Measurements from ENCODE around the gene SDCCAG8. TPM values are rescaled to one million over a fixed set of nuclear protein-coding genes. Genes with fewer than 3 reads are reported as not detected.

Gene SDCCAG8
- total RNA-seq, 1 experiment from 2014 or later = 194 TPM

- no peaks in the 10 kb centered on the region for H3F3A ChIP-seq (ENCODE audit: low read length, unreplicated experiment)
- no peak for DNase-seq
- H3K4me3 ChIP-seq (ENCODE audit: low read length) = no peak overlapping the region
- no peak overlapping the region for H3K9ac ChIP-seq (ENCODE audit: low read length)
- POLR2A ChIA-PET (ENCODE audit: unreplicated experiment) = no interaction called here
- intact Hi-C loops (cut with micrococcal nuclease) = no loop called here
- no TSS peak for BruUV-seq (replicated peaks)
- no peak overlapping the region for H3K27ac ChIP-seq (ENCODE audit: low read length)
- H3K4me2 ChIP-seq (ENCODE audit: low read length) = no peak overlapping the region
- CTCF ChIA-PET = no interaction called here
- no peaks in the 10 kb centered on the region for H3K27me3 ChIP-seq (ENCODE audit: low read length)
- TF ChIP-seq EZH2phosphoT487 (IDR thresholded peaks at IDR 0.05; ENCODE audit: borderline replicate concordance, low read length) (no peak), CTCF (conservative IDR thresholded peaks at IDR 0.05; ENCODE audit: low read depth, low read length) (no peak)
- no peaks in the 10 kb centered on the region for H3K79me2 ChIP-seq (ENCODE audit: low read length)
- H3K9me3 ChIP-seq (ENCODE audit: low read length) = peaks cover 8% of the 10 kb centered on the region; the same call in 1 of the 2 replicates
- no peaks in the 10 kb centered on the region for H3K9me2 ChIP-seq (replicated peaks; ENCODE audit: low read length)
- H3K4me1 ChIP-seq (ENCODE audit: insufficient read depth, low read length) = no peaks in the 10 kb centered on the region
- ATAC-seq = no peak
- no peak overlapping the region for H2AFZ ChIP-seq (ENCODE audit: low read length)
- H4K20me1 ChIP-seq (ENCODE audit: low read length) = no peaks in the 10 kb centered on the region
- peaks cover 21% of the 10 kb centered on the region for H3K36me3 ChIP-seq (ENCODE audit: low read depth, low read length)
These were observed 43.2 kb downstream of the SDCCAG8 start for GRCh38 chr1:243299069-243299468.

GRCh38 chr1:243301059-243301458, 45.2 kb downstream of the SDCCAG8 start:
- Histone ChIP-seq H3K4me2 (ENCODE audit: low read length) (no peak overlapping the region), H3F3A (ENCODE audit: low read length, unreplicated experiment) (no peaks in the 10 kb centered on the region), H3K4me3 (ENCODE audit: low read length) (no peak overlapping the region), H3K9me3 (ENCODE audit: low read length) (peaks cover 8% of the 10 kb centered on the region; the same call in 1 of the 2 replicates), H3K79me2 (ENCODE audit: low read length) (no peaks in the 10 kb centered on the region), H3K27me3 (ENCODE audit: low read length) (no peaks in the 10 kb centered on the region), H3K4me1 (ENCODE audit: insufficient read depth, low read length) (no peaks in the 10 kb centered on the region), H3K27ac (ENCODE audit: low read length) (no peak overlapping the region), H3K9ac (ENCODE audit: low read length) (no peak overlapping the region), H2AFZ (ENCODE audit: low read length) (no peak overlapping the region), H4K20me1 (ENCODE audit: low read length) (no peaks in the 10 kb centered on the region), H3K9me2 (replicated peaks; ENCODE audit: low read length) (no peaks in the 10 kb centered on the region), H3K36me3 (ENCODE audit: low read depth, low read length) (peaks cover 15% of the 10 kb centered on the region)
- intact Hi-C loops (cut with micrococcal nuclease) = no loop called here
- ChIA-PET CTCF (no interaction called here), POLR2A (ENCODE audit: unreplicated experiment) (no interaction called here)
- no TSS peak for BruUV-seq (replicated peaks)
- no peak for ATAC-seq
- TF ChIP-seq CTCF (conservative IDR thresholded peaks at IDR 0.05; ENCODE audit: low read depth, low read length) (no peak), EZH2phosphoT487 (IDR thresholded peaks at IDR 0.05; ENCODE audit: borderline replicate concordance, low read length) (no peak), EZH2 (IDR thresholded peaks at IDR 0.05; ENCODE audit: low read length, unreplicated experiment) (no peak)
- no peak for DNase-seq

- H3K9me3 ChIP-seq (ENCODE audit: low read length) = no peaks in the 10 kb centered on the region
- H4K20me1 ChIP-seq (ENCODE audit: low read length) = no peaks in the 10 kb centered on the region
- H3K27me3 ChIP-seq (ENCODE audit: low read length) = no peaks in the 10 kb centered on the region
- POLR2A ChIA-PET (ENCODE audit: unreplicated experiment) = no interaction called here
- CTCF ChIA-PET = no interaction called here
- H3K27ac ChIP-seq (ENCODE audit: low read length) = no peak overlapping the region
- no peak for DNase-seq
- H3F3A ChIP-seq (ENCODE audit: low read length, unreplicated experiment) = no peaks in the 10 kb centered on the region
- no peak overlapping the region for H2AFZ ChIP-seq (ENCODE audit: low read length)
- H3K9ac ChIP-seq (ENCODE audit: low read length) = no peak overlapping the region
- H3K79me2 ChIP-seq (ENCODE audit: low read length) = no peaks in the 10 kb centered on the region
- no peaks in the 10 kb centered on the region for H3K4me1 ChIP-seq (ENCODE audit: insufficient read depth, low read length)
- H3K36me3 ChIP-seq (ENCODE audit: low read depth, low read length) = peaks cover 5% of the 10 kb centered on the region
- H3K4me2 ChIP-seq (ENCODE audit: low read length) = no peak overlapping the region
- intact Hi-C loops (cut with micrococcal nuclease) = no loop called here
- no peak overlapping the region for H3K4me3 ChIP-seq (ENCODE audit: low read length)
- ATAC-seq = no peak
- no TSS peak for BruUV-seq (replicated peaks)
- no peak for TF ChIP-seq CTCF (conservative IDR thresholded peaks at IDR 0.05; ENCODE audit: low read depth, low read length)
- TF ChIP-seq EZH2phosphoT487 (IDR thresholded peaks at IDR 0.05; ENCODE audit: borderline replicate concordance, low read length) = no peak
- no peak for TF ChIP-seq EZH2 (IDR thresholded peaks at IDR 0.05; ENCODE audit: low read length, unreplicated experiment)
- no peaks in the 10 kb centered on the region for H3K9me2 ChIP-seq (replicated peaks; ENCODE audit: low read length)
These were observed 56.0 kb downstream of the SDCCAG8 start for GRCh38 chr1:243311809-243312208.
